Choroid plexus epithelial cell (primary cell): Measurements from ENCODE around the gene ZBTB21.

Experiments used
- DNase-seq: peaks from one replicate; pipeline ENCODE4 v3.0.0-alpha.2; 2010; ENCODE audit warnings: low read depth
- H3K4me3 ChIP-seq: 2 replicates; pipeline ENCODE4 v1.5.1; 2011; ENCODE audit warnings: low read depth, mild to moderate bottlenecking, control low read depth, low read length, moderate library complexity
- CTCF ChIP-seq: conservative IDR thresholded peaks from 2 replicates; pipeline ENCODE4 v1.5.1; 2011; ENCODE audit warnings: low read depth, mild to moderate bottlenecking, control low read depth, inconsistent platforms, low read length, moderate library complexity

ZBTB21 gene

GRCh38 chr21:42036313-42036712 lies 26.2 kb upstream of the ZBTB21 start:
- TF ChIP-seq CTCF = no peak
- DNase-seq = no peak

GRCh38 chr21:42032968-42033367 lies 22.8 kb upstream of the ZBTB21 start:
- no peak for TF ChIP-seq CTCF
- H3K4me3 ChIP-seq = no peak overlapping the region
- DNase-seq = no peak

More at GRCh38 chr21:42036313-42036712, 26.2 kb upstream of the ZBTB21 start:
- no peak overlapping the region for H3K4me3 ChIP-seq

GRCh38 chr21:42032266-42032665 lies 22.1 kb upstream of the ZBTB21 start:
- TF ChIP-seq CTCF = no peak

GRCh38 chr21:42031816-42032215 lies 21.7 kb upstream of the ZBTB21 start:
- no peak for TF ChIP-seq CTCF

More at GRCh38 chr21:42032266-42032665, 22.1 kb upstream of the ZBTB21 start:
- DNase-seq = no peak
- no peak overlapping the region for H3K4me3 ChIP-seq

GRCh38 chr21:42031241-42031640 lies 21.1 kb upstream of the ZBTB21 start:
- TF ChIP-seq CTCF = no peak
- DNase-seq = no peak
- H3K4me3 ChIP-seq = no peak overlapping the region

More at GRCh38 chr21:42031816-42032215, 21.7 kb upstream of the ZBTB21 start:
- no peak for DNase-seq
- H3K4me3 ChIP-seq = no peak overlapping the region

- TF ChIP-seq CTCF = no peak
- no peak for DNase-seq
- H3K4me3 ChIP-seq = no peak overlapping the region
These were observed 20.2 kb upstream of the ZBTB21 start for GRCh38 chr21:42030311-42030710.

GRCh38 chr21:42028766-42029425 lies 18.7 kb upstream of the ZBTB21 start:
- no peak overlapping the region for H3K4me3 ChIP-seq
- DNase-seq = no peak
- no peak for TF ChIP-seq CTCF
